Right renal cortex interstitium (tissue), 3 donors: ENCODE results near the gene KLHL17. TPM values are rescaled to one million over a fixed set of nuclear protein-coding genes. Genes with fewer than 3 reads are reported as not detected.

Experiments used
- DNase-seq, 3 donors: peaks; one replicate each; pipeline ENCODE4 v3.0.0-alpha.2; 2013; ENCODE audit warnings: low read depth in 3 of 3, low spot score in 2 of 3
- polyA plus RNA-seq, 3 donors: library from polyadenylated mRNA; unstranded; fragments of 120-200 nt; gene quantifications; one replicate each; pipeline ENCODE4 v1.2.1, GENCODE V29; 2013; ENCODE audit not compliant: insufficient read length in 3 of 3

The KLHL17 gene
- polyA plus RNA-seq, 3 donors = 6.5 to 8.0 (median 6.5) TPM

GRCh38 chr1:1013922-1014648 is 53.7 kb downstream of the KLHL17 start:
- DNase-seq = no peak

DNA sequence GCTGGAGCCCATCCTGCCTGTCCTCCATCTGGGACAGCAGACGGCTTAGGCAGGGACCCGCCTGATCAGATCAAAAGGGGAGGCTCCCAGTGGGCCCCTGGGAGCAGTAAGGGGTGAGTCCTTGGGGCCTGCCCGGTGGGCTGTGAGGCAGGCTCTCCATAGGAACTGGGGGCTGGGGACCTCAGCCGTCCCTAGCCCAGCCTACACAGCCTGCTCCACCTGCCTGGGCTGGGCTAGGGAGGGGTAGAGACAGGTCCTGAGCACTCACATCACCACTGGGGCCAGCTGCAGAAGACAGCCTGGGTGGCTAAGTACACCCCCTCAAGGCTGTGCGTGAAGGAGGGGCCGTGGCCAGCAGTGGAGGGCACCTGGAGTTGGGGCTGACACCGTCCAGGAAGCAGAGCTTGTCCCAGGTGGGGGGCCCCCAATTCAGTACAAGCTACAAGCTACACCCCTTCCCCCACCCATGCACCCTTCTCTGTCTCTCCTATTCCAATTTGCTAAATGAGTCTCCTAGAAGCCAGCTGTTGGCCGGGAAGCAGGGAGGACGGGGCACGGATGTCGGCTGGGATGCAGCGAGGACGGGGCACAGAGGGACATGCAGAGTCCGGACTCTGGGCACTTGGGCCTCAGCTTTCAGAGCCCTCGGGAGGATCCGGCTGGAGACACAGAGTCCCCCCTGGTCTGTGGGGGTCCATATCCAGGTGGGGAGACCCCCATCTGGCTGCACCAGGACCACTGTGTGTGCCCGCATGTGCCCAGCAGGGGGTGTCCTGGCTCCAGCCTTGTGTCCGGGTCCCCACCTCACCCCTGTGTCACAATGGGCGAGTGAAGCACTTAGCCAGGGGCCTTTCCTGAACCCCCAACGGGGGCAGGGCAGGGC is 54.7 kb downstream of the KLHL17 start:
- DNase-seq = no peak

Other genes starting within 250 kb of the KLHL17 start
- gene SAMD11, start 36.7 kb upstream of the KLHL17 start, polyA plus RNA-seq = 10 to 100 TPM; 39.9 to 43.0 (median 42.7) TPM
- 10 to 100 TPM; 56.1 to 60.0 (median 59.4) TPM for gene NOC2L, start 1.3 kb upstream of the KLHL17 start, polyA plus RNA-seq
- gene PLEKHN1, start 5.9 kb downstream of the KLHL17 start, polyA plus RNA-seq = under 1 TPM; 0.17 to 0.27 (median 0.22) TPM
- gene PERM1, start 21.5 kb downstream of the KLHL17 start, polyA plus RNA-seq = under 1 TPM in 2 of 3 donors, not detected in 1; 0.17 to 0.21 TPM
- gene HES4, start 39.5 kb downstream of the KLHL17 start, polyA plus RNA-seq = 10 to 100 TPM; 13.6 to 17.3 (median 16.1) TPM
- 10 to 100 TPM in 2 of 3 donors, 1 to 10 TPM in 1; 9.4 to 15.0 (median 10.7) TPM for gene ISG15, start 52.9 kb downstream of the KLHL17 start, polyA plus RNA-seq
- gene AGRN, start 59.5 kb downstream of the KLHL17 start, polyA plus RNA-seq = 100 to 1,000 TPM; 178 to 219 (median 182) TPM
- under 1 TPM in 2 of 3 donors, not detected in 1; 0.29 to 0.40 TPM for gene RNF223, start 113.7 kb downstream of the KLHL17 start, polyA plus RNA-seq
- gene C1orf159, start 155.5 kb downstream of the KLHL17 start, polyA plus RNA-seq = 1 to 10 TPM; 5.3 to 7.0 (median 6.3) TPM
- under 1 TPM; 0.29 to 0.71 (median 0.58) TPM for gene TTLL10, start 213.3 kb downstream of the KLHL17 start, polyA plus RNA-seq
- gene TNFRSF18, start 246.0 kb downstream of the KLHL17 start, polyA plus RNA-seq = under 1 TPM in 2 of 3 donors, not detected in 1; 0.33 to 0.68 TPM